Measurements from ENCODE around the gene KDM4C.

DNA sequence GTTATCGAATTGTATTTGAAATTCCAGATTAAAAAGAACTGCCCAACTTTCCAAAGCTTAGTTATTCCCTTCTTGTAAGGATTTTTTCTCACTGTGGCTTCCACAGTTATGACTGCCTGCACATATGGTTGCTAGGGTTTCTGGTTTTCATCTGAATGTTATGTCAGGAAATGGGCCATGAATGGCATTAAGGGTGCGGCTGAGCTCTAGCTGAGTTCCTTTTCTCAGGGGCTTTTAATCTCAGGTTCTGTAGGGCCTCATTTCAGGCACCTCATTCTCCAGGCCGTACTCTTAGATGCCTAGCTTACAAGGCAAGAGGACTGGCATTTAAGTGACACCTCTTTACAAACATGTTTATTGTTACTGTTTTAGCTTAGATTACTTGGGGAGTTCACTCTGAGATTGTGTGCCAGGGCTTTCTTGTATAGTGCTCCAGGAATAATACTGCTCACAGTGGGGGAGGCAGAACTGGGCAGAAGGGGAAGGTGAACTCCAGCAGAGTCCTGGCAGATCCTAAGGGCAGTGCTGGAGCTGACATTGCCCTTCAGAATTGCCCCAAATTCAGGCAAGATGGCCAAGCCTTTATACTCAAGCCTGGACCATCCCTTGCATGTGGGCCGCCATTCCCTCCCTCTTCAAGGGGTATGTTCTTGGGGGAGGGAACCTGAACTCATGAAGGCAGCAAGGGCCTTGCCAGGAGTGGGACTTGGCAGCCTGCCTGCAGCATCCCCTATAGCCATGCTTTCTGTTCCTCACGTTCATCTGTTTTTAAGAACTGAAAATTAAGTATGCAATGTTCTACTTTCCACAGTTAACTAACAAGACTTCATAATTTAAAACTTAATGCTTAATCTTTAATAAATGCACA, 111.5 kb downstream of the KDM4C start:
- TF ChIP-seq, protein P1, sequence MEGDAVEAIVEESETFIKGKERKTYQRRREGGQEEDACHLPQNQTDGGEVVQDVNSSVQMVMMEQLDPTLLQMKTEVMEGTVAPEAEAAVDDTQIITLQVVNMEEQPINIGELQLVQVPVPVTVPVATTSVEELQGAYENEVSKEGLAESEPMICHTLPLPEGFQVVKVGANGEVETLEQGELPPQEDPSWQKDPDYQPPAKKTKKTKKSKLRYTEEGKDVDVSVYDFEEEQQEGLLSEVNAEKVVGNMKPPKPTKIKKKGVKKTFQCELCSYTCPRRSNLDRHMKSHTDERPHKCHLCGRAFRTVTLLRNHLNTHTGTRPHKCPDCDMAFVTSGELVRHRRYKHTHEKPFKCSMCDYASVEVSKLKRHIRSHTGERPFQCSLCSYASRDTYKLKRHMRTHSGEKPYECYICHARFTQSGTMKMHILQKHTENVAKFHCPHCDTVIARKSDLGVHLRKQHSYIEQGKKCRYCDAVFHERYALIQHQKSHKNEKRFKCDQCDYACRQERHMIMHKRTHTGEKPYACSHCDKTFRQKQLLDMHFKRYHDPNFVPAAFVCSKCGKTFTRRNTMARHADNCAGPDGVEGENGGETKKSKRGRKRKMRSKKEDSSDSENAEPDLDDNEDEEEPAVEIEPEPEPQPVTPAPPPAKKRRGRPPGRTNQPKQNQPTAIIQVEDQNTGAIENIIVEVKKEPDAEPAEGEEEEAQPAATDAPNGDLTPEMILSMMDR (IDR thresholded peaks at IDR 0.05), result no peak
- TF ChIP-seq POLR2A (IDR thresholded peaks at IDR 0.05), result no peak

Measured in thyroid gland (tissue), 4 donors.